ACHN (cell line): Measurements from ENCODE around the gene PIEZO1.

Source experiments
- DNase-seq: peaks from one replicate; pipeline ENCODE4 v3.0.0-alpha.2; 2015
- in situ Hi-C: cut with HindIII; loops from 2 replicates; pipeline ENCODE4 v1.10.0; 2017; ENCODE audit warnings: low sequenced_read_pairs, low pct_ligation_motif_present, low pct_unique_long_range_greater_than_20kb

Gene PIEZO1

GRCh38 chr16:88806491-88807111 is 21.6 kb upstream of the PIEZO1 start:
- DNase-seq = no peak
- in situ Hi-C loops = no loop called here

GRCh38 chr16:88805887-88806393 is 20.9 kb upstream of the PIEZO1 start:
- DNase-seq = no peak
- in situ Hi-C loops = no loop called here

- in situ Hi-C loops = no loop called here
- DNase-seq = no peak
Measured at GRCh38 chr16:88805340-88805715, 20.3 kb upstream of the PIEZO1 start.

GRCh38 chr16:88804552-88805339 is 19.7 kb upstream of the PIEZO1 start:
- no peak for DNase-seq
- in situ Hi-C loops = no loop called here

- in situ Hi-C loops = no loop called here
- no peak for DNase-seq
Measured at GRCh38 chr16:88804173-88804551, 19.1 kb upstream of the PIEZO1 start.

GRCh38 chr16:88803264-88803987 is 18.4 kb upstream of the PIEZO1 start, which contains the start of gene CDT1:
TSS of gene CDT1 (plus strand) at chr16:88803789. CDS start at chr16:88803832, 43 bp downstream.
- in situ Hi-C loops = no loop called here
- peak; percentile 85 for DNase-seq

GRCh38 chr16:88800277-88800592 is 15.2 kb upstream of the PIEZO1 start:
- in situ Hi-C loops = no loop called here
- DNase-seq = no peak

GRCh38 chr16:88799569-88800276 is 14.7 kb upstream of the PIEZO1 start:
- in situ Hi-C loops = no loop called here
- DNase-seq = no peak

- in situ Hi-C loops = no loop called here
- no peak for DNase-seq
Measured at GRCh38 chr16:88798772-88799455, 13.9 kb upstream of the PIEZO1 start.

GRCh38 chr16:88798073-88798472 is 13.1 kb upstream of the PIEZO1 start:
- in situ Hi-C loops = no loop called here
- no peak for DNase-seq

GRCh38 chr16:88796278-88796677 is 11.3 kb upstream of the PIEZO1 start:
- in situ Hi-C loops = no loop called here
- DNase-seq = no peak

- in situ Hi-C loops = no loop called here
Measured at GRCh38 chr16:88793251-88793954, 8.4 kb upstream of the PIEZO1 start.

GRCh38 chr16:88792668-88793250 is 7.7 kb upstream of the PIEZO1 start:
- in situ Hi-C loops = no loop called here
- DNase-seq = no peak

More at GRCh38 chr16:88793251-88793954, 8.4 kb upstream of the PIEZO1 start:
- DNase-seq = no peak

GRCh38 chr16:88792078-88792550 is 7.1 kb upstream of the PIEZO1 start:
- no peak for DNase-seq
- in situ Hi-C loops = no loop called here

- in situ Hi-C loops = no loop called here
- no peak for DNase-seq
Measured at GRCh38 chr16:88790312-88791211, 5.5 kb upstream of the PIEZO1 start.

- in situ Hi-C loops = loop anchor here (10.0 kb wide), 1 partner anchor 115 kb away; no protein-coding TSS in a partner anchor
- DNase-seq = no peak
Measured at GRCh38 chr16:88789594-88789993, 4.6 kb upstream of the PIEZO1 start.
